NCI-H2171 (cell line): ENCODE measurements around the gene POLR1C.
"Not testable (repeated sequence)": the region's sequence is repeated elsewhere in the genome, so short reads cannot be mapped to it uniquely, and the experiment has no call there.

Experiments
- DNase-seq: peaks from one replicate; lab custom pipeline; 2025; lab: John Stamatoyannopoulos, UW

The POLR1C gene, protein sequence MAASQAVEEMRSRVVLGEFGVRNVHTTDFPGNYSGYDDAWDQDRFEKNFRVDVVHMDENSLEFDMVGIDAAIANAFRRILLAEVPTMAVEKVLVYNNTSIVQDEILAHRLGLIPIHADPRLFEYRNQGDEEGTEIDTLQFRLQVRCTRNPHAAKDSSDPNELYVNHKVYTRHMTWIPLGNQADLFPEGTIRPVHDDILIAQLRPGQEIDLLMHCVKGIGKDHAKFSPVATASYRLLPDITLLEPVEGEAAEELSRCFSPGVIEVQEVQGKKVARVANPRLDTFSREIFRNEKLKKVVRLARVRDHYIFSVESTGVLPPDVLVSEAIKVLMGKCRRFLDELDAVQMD

DNA sequence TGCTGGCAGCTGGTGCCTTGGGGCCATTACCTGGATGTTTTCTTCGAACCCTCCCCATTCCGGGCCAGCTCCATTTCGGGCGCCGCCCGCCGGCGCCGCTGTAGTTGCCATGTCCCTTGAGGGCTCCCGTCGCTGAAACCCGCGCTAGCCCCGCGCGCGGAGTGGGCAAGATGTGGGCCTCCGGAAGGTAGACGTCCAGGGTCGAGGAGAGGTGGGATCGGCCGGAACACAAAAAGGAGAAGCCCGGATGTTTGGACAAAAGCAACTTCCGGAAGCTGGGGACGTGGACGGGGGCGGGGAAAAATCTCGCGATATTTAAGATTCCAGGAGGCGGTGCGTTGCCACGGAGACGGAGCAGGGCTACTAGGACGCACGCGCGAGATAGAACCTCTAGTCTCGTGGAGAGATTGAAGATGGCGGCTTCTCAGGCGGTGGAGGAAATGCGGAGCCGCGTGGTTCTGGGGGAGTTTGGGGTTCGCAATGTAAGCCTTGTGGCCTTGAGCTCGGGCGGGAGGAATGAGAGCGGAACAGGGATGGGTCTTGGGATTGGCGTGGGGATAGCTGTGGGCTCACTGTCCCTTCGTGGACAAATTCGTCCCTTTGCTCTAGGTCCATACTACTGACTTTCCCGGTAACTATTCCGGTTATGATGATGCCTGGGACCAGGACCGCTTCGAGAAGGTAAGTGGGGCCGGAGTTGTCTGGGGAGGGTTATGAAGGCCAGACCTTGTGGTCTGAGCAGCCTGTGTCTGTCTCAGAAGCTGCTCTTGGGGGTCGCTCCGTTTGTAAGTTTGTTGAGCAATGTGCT is at the start of gene POLR1C, which contains the start of gene YIPF3:
Gene POLR1C, plus strand, starts transcription at position 393 of the 808 bp plus-strand sequence. Its CDS starts 21 bp downstream, at position 414.
Gene YIPF3, minus strand, starts transcription at position 230 of the 808 bp plus-strand sequence. Its CDS starts 119 bp downstream, at position 111.
- DNase-seq: peak; percentile 98

DNA sequence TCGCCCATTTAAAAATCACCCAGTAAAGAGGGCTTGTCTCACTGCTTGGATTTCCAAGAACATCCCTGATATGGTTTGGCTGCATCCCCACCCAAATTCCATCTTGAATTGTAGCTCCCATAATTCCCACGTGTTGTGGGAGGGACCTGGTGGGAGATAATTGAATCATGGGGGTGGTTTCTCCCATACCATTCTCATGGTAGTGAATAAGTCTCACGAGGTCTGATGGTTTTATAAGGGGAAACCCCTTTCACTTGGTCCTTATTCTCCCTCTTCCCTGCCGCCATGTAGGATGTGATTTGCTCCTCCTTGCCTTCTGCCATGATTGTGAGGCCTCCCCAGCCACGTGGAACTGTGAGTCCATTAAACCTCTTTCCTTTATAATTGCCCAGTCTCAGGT is 49.6 kb upstream of the POLR1C start:
- DNase-seq: not testable (repeated sequence)

GRCh38 chr6:43467752-43468151 is 49.1 kb upstream of the POLR1C start:
- DNase-seq: no peak

- DNase-seq: peak; percentile 7
These were observed 48.6 kb upstream of the POLR1C start for GRCh38 chr6:43468240-43468639.

DNA sequence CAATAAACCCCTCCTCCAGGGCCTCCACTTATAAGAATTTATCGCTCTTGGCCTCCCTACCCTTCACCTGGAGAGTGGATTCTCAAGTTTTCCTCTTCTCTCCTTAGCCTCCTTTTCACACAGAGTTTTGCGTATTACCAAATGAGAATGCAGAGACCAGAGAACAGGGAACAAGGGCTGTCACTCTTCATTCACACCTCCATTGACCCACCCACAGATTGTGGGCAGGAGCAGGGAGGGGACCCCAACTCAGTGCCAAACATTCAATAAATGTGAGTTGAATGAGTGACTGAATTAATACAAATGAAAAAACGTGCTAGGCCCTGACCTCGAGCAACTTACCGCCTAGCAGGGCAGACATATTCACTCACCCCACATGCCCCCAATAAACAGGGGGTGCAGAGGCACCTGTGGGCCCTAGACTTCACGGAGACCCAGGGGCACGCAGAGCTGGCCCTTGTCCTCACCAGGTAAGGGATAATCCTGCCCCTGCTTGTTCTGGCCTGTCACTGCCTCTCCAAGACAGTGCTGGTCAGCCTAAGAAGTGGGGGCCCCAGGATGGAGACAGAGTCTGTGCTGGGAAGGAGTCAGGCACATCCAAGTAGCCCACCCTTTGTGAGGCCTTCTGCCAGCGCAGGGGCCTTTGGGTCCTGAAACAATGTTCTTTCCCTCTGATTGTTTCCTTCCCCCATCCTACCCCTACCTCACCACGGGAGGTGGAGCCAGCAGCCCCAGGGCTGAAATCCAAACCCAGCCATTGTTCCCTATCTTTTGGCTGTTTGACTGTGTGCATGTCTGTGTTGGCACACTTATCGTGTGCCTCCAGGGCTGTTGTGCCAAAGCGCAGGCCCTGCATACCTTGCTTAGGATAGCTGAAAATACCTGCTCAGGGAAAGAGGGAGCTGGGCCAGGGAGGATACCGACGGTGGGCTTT is 47.9 kb upstream of the POLR1C start:
- no peak for DNase-seq

GRCh38 chr6:43469947-43470346 is 46.9 kb upstream of the POLR1C start:
- no peak for DNase-seq

- DNase-seq: no peak
These were observed 45.5 kb upstream of the POLR1C start for GRCh38 chr6:43471399-43471798.

GRCh38 chr6:43472515-43472914 is 44.4 kb upstream of the POLR1C start:
- no peak for DNase-seq

GRCh38 chr6:43475516-43475915 is 41.4 kb upstream of the POLR1C start:
- DNase-seq: no peak

DNA sequence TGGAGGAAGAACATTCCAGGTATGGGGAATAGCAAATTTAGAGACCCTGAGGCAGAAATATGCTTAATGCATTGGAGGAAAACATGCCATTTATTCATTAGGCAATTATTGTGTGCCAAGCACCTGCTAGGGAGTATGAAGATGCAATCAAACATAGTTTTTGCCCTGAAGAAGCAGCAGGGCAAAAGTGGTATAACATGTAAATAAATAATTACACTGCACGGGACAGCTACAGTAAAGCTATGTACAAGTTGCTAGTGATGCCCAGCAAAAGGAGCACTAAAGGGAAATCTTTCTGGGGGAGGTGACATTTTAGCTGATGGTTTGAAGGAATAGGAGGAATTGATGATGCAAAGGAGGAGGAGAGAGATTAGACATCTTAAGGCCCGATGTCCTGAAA is 40.1 kb upstream of the POLR1C start:
- no peak for DNase-seq

GRCh38 chr6:43477235-43478007 is 39.5 kb upstream of the POLR1C start, which contains the start of gene TJAP1:
TSS of gene TJAP1 (plus strand) at chr6:43477570. CDS start at chr6:43499002, 21,432 bp downstream.
- DNase-seq: peak; percentile 90

GRCh38 chr6:43478008-43478372 is 38.9 kb upstream of the POLR1C start:
- no peak for DNase-seq

DNA sequence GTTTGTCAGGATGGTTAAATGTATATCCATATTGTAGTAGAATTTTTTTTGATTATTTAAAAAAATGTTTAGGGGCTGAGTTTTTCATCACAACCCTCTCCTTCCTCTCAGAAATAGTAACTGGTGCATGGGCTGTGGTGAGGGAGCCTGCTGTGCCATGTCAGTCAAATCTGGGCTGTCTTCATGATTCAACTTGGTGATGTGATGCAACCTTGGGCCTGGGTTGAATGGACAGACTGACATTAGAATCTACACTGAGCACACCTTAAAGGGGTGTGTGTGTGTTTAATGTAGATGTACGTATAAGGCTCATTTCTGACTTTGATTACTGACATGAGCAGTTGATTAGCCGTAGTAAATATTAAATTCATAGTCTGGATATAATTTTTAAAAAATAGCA is 35.8 kb upstream of the POLR1C start:
- DNase-seq: no peak

GRCh38 chr6:43481591-43482236 is 35.2 kb upstream of the POLR1C start:
- no peak for DNase-seq

GRCh38 chr6:43488667-43489276 is 28.1 kb upstream of the POLR1C start:
- DNase-seq: no peak

GRCh38 chr6:43489277-43490072 is 27.4 kb upstream of the POLR1C start:
- DNase-seq: no peak

GRCh38 chr6:43490523-43490939 is 26.4 kb upstream of the POLR1C start:
- no peak for DNase-seq

DNA sequence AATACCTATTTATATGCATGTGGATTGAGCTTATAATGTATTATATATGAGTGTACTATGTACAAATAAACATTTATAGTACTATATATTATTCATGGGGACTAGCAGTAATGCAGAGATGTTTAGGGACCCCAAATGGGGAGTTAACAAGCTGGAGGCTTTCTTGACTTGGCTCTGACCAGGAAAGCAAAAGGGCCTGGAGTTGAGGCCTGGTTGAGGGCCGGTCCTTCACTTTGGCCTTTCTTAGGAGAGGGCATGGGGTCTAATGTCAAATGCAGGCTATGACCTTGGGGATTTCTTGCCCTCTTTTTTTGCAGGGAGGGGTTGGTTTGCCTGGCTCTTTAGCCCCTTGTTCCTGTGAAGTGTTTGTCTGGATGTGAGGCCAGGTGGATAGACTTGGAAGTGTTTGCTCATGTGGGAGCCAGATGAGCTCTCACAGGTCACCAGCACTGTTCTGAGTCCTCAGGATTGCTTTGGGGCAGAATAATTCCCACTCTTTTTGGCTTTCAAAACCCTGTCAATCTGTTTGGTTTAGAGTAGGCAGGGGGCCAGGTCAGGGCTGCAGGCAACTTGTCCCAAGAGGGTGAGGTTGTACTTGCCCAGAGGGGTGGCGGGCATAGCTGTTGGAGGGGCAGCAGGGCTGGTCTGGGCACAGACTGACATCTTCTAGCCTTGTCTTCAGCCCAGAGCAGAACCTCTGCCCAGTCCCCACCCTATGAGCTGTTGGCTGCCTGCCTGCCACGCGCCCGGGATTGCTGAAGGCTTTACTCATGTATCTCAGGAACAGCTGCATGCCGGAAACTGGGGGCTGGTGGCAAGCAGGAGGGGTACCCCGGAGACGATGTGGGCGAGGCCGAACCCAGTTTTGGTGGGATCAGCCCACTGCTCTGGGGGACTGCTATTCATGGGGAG is 24.9 kb upstream of the POLR1C start:
- no peak for DNase-seq
